OCI-M1 (cell line): ENCODE results near the gene DEXI.
"Not testable (repeated sequence)": the region's sequence is repeated elsewhere in the genome, so short reads cannot be mapped to it uniquely, and the experiment has no call there.

ENCODE experiments used
- DNase-seq: peaks from one replicate; lab custom pipeline; 2025; lab: John Stamatoyannopoulos, UW

Gene DEXI

GRCh38 chr16:10941127-10941933 is 938 bp downstream of the DEXI start:
- DNase-seq = no peak

- DNase-seq = no peak
These were observed 1.7 kb downstream of the DEXI start for GRCh38 chr16:10940501-10941079.

- no peak for DNase-seq
These were observed 2.5 kb downstream of the DEXI start for GRCh38 chr16:10939649-10940234.

- DNase-seq = peak; percentile 72
These were observed 3.2 kb downstream of the DEXI start for GRCh38 chr16:10938796-10939648.

- no peak for DNase-seq
These were observed 3.9 kb downstream of the DEXI start for GRCh38 chr16:10938321-10938720.

GRCh38 chr16:10937068-10937859 is 5.0 kb downstream of the DEXI start:
- no peak for DNase-seq

GRCh38 chr16:10936272-10936984 is 5.8 kb downstream of the DEXI start:
- DNase-seq = no peak

GRCh38 chr16:10935226-10935915 is 6.9 kb downstream of the DEXI start:
- peak; percentile 25 for DNase-seq

GRCh38 chr16:10934325-10935107 is 7.8 kb downstream of the DEXI start:
- DNase-seq = no peak

- DNase-seq = no peak
These were observed 8.4 kb downstream of the DEXI start for GRCh38 chr16:10933865-10934264.

- no peak for DNase-seq
These were observed 9.1 kb downstream of the DEXI start for GRCh38 chr16:10932959-10933710.

GRCh38 chr16:10931977-10932632 is 10.2 kb downstream of the DEXI start:
- no peak for DNase-seq

- peak; percentile 46 for DNase-seq
These were observed 11.1 kb downstream of the DEXI start for GRCh38 chr16:10931134-10931533.

GRCh38 chr16:10930755-10931093 is 11.5 kb downstream of the DEXI start:
- DNase-seq = no peak

GRCh38 chr16:10929853-10930754 is 12.2 kb downstream of the DEXI start:
- no peak for DNase-seq

- not testable (repeated sequence) for DNase-seq
These were observed 13.2 kb downstream of the DEXI start for GRCh38 chr16:10929097-10929496.

- DNase-seq = no peak
These were observed 14.7 kb downstream of the DEXI start for GRCh38 chr16:10927497-10928112.
